H1 (cell line): Measurements from ENCODE around the gene NAAA. TPM values are rescaled to one million over a fixed set of nuclear protein-coding genes. Genes with fewer than 3 reads are reported as not detected.

Experiments used
- CTCF ChIA-PET: fragments of 300-600 bp; sonication (Branson Sonifier 250); formaldehyde crosslinking; loops from one replicate; lab custom pipeline; 2021; ENCODE audit not compliant: partially characterized antibody; lab: Charles Lee
- POLR2A ChIA-PET: fragments of 300-600 bp; sonication (Branson Sonifier 250); formaldehyde crosslinking; loops from one replicate; lab custom pipeline; 2021; ENCODE audit warnings: inconsistent platforms; ENCODE audit not compliant: partially characterized antibody; lab: Charles Lee
- DNase-seq, 2 experiments: peaks; one replicate each; pipeline versions ENCODE4 v3.0.0 to v3.0.0-alpha.2; 2010 to 2022; ENCODE audit warnings: low spot score in 2 of 2, low read depth in 1 of 2, mixed read lengths in 1 of 2
- FAIRE-seq: peaks from 2 replicates; lab custom pipeline; 2011; peaks lifted over from hg19 to GRCh38; lab: Jason Lieb, UNC
- H2AFZ ChIP-seq: 2 replicates; pipeline ENCODE4 v1.8.1; 2012; ENCODE audit warnings: low read length, inconsistent platforms
- H2AK5ac ChIP-seq: 2 replicates; pipeline ENCODE4 v1.6.1; 2013; ENCODE audit warnings: low read depth, low read length
- H2BK120ac ChIP-seq: replicated peaks from 2 replicates; pipeline ENCODE3; 2013; ENCODE audit warnings: low read depth, low read length, inconsistent platforms
- H2BK12ac ChIP-seq: 2 replicates; pipeline ENCODE4 v1.6.1; 2013; ENCODE audit warnings: low read depth, low read length
- H2BK15ac ChIP-seq: 2 replicates; pipeline ENCODE4 v1.6.1; 2013; ENCODE audit warnings: low read length
- H2BK20ac ChIP-seq: 2 replicates; pipeline ENCODE4 v1.6.1; 2013; ENCODE audit warnings: low read length
- H2BK5ac ChIP-seq: 2 replicates; pipeline ENCODE4 v1.6.1; 2013; ENCODE audit warnings: low read depth, low read length
- H3K14ac ChIP-seq: 2 replicates; pipeline ENCODE4 v1.6.1; 2013; ENCODE audit warnings: inconsistent platforms; ENCODE audit not compliant: insufficient read length
- H3K18ac ChIP-seq: 2 replicates; pipeline ENCODE4 v1.6.1; 2013; ENCODE audit warnings: low read length; ENCODE audit errors: extremely low read depth
- H3K23ac ChIP-seq: 2 replicates; pipeline ENCODE4 v1.6.1; 2013; ENCODE audit warnings: inconsistent platforms; ENCODE audit not compliant: insufficient read length
- H3K23me2 ChIP-seq: 2 replicates; pipeline ENCODE4 v1.6.1; 2013; ENCODE audit warnings: low read depth, low read length
- H3K27ac ChIP-seq: 2 replicates; pipeline ENCODE4 v1.6.1; 2011; ENCODE audit warnings: low read depth, low read length, inconsistent platforms
- H3K27me3 ChIP-seq, 4 experiments: replicated peaks in 1 of 4; 1 replicate in 1 of 4; 2 replicates in 3 of 4; pipeline versions ENCODE4 v1.6.1 to v1.8.1; 2011 to 2013; ENCODE audit warnings: low read length in 3 of 4, mild to moderate bottlenecking in 3 of 4, inconsistent platforms in 2 of 4, mixed read lengths in 2 of 4, moderate library complexity in 1 of 4; ENCODE audit not compliant: control insufficient read depth in 3 of 4, insufficient read depth in 3 of 4; ENCODE audit errors: extremely low read depth in 1 of 4
- H3K36me3 ChIP-seq, 4 experiments: 2 replicates each; pipeline versions ENCODE4 v1.6.1 to v1.8.1; 2011 to 2013; ENCODE audit warnings: mild to moderate bottlenecking in 4 of 4, low read length in 3 of 4, moderate library complexity in 2 of 4, control low read depth in 1 of 4, inconsistent platforms in 1 of 4; ENCODE audit not compliant: insufficient read depth in 4 of 4, control insufficient read depth in 2 of 4
- H3K4ac ChIP-seq: replicated peaks from 2 replicates; pipeline ENCODE3; 2013; ENCODE audit warnings: low read length, low read depth, mixed read lengths, inconsistent platforms; ENCODE audit not compliant: insufficient read length
- H3K4me1 ChIP-seq, 4 experiments: replicated peaks in 1 of 4; 1 replicate in 1 of 4; 2 replicates in 3 of 4; pipeline versions ENCODE4 v1.6.1 to v1.8.1; 2011 to 2013; ENCODE audit warnings: low read length in 3 of 4, inconsistent platforms in 2 of 4, mixed read lengths in 1 of 4; ENCODE audit not compliant: insufficient read depth in 4 of 4, control insufficient read depth in 3 of 4
- H3K4me2 ChIP-seq, 2 experiments: 2 replicates each; pipeline versions ENCODE4 v1.6.1 to v1.8.1; 2011 to 2013; ENCODE audit warnings: low read depth in 2 of 2, low read length in 2 of 2, control low read depth in 1 of 2, inconsistent platforms in 1 of 2, mild to moderate bottlenecking in 1 of 2; ENCODE audit not compliant: insufficient read depth in 1 of 2
- H3K4me3 ChIP-seq, 4 experiments: fragments of 200-600, 300-600 bp in 1 of 4; sonication (generic), shearing (Covaris generic), sonication (Bioruptor Twin) in 1 of 4; 2 replicates each; pipeline versions ENCODE4 v1.5.1 to v1.8.1; 2011 to 2016; ENCODE audit warnings: low read length in 4 of 4, low read depth in 3 of 4, control low read depth in 2 of 4, inconsistent platforms in 2 of 4, mild to moderate bottlenecking in 2 of 4, mixed read lengths in 1 of 4, moderate library complexity in 1 of 4; ENCODE audit not compliant: insufficient read depth in 2 of 4; ENCODE audit errors: extremely low read depth in 1 of 4
- H3K56ac ChIP-seq: replicated peaks from 2 replicates; pipeline ENCODE3; 2013; ENCODE audit warnings: low read depth, mild to moderate bottlenecking, mixed read lengths, low read length, inconsistent platforms; ENCODE audit not compliant: insufficient read length
- H3K79me1 ChIP-seq: 2 replicates; pipeline ENCODE4 v1.6.1; 2013; ENCODE audit warnings: low read depth, low read length, control low read depth
- H3K79me2 ChIP-seq, 2 experiments: 2 replicates each; pipeline versions ENCODE4 v1.6.1 to v1.8.1; 2012 to 2013; ENCODE audit warnings: low read length in 2 of 2, mild to moderate bottlenecking in 2 of 2, inconsistent platforms in 1 of 2; ENCODE audit not compliant: insufficient read depth in 2 of 2, control insufficient read depth in 1 of 2
- H3K9ac ChIP-seq, 4 experiments: replicated peaks in 1 of 4; 1 replicate in 1 of 4; 2 replicates in 3 of 4; pipeline versions ENCODE4 v1.6.1 to v1.8.1; 2011 to 2013; ENCODE audit warnings: low read depth in 3 of 4, low read length in 3 of 4, control low read depth in 2 of 4, mild to moderate bottlenecking in 2 of 4, moderate library complexity in 2 of 4, inconsistent platforms in 1 of 4; ENCODE audit errors: extremely low read depth in 1 of 4
- H3K9me3 ChIP-seq, 2 experiments: 2 replicates each; pipeline versions ENCODE4 v1.6.1 to v1.8.1; 2012 to 2013; ENCODE audit warnings: mild to moderate bottlenecking in 2 of 2, moderate library complexity in 2 of 2, control low read depth in 1 of 2, inconsistent platforms in 1 of 2, low read depth in 1 of 2, low read length in 1 of 2, mixed read lengths in 1 of 2; ENCODE audit not compliant: insufficient read depth in 2 of 2
- H4K20me1 ChIP-seq, 2 experiments: replicated peaks in 1 of 2; 2 replicates each; pipeline versions ENCODE3 to v1.8.1; 2011 to 2013; ENCODE audit warnings: inconsistent platforms in 2 of 2, low read length in 2 of 2, mild to moderate bottlenecking in 1 of 2; ENCODE audit not compliant: insufficient read depth in 2 of 2, control insufficient read depth in 1 of 2
- H4K5ac ChIP-seq: 2 replicates; pipeline ENCODE4 v1.6.1; 2013; ENCODE audit warnings: low read length, low read depth, mixed read lengths, inconsistent platforms; ENCODE audit not compliant: insufficient read length
- H4K8ac ChIP-seq: 2 replicates; pipeline ENCODE4 v1.8.0; 2013; ENCODE audit warnings: mild to moderate bottlenecking, moderate library complexity, low read length, inconsistent platforms; ENCODE audit not compliant: insufficient read depth; ENCODE audit errors: extremely low read depth
- H4K91ac ChIP-seq: replicated peaks from 2 replicates; pipeline ENCODE3; 2013; ENCODE audit warnings: low read length, mixed read lengths, inconsistent platforms; ENCODE audit not compliant: insufficient read length
- BACH1 ChIP-seq: IDR thresholded peaks from 2 replicates; pipeline ENCODE4 v1.6.1; 2012; ENCODE audit warnings: low read length, improper control_type of control experiment
- WGBS, 2 experiments: shearing (Covaris generic) in 1 of 2; methylation state at CpG; one replicate each; pipeline versions ENCODE4 v1.1.6 to v1.1.7; 2013 to 2015; ENCODE audit warnings: low lambda C conversion rate in 2 of 2, mixed read lengths in 2 of 2, inconsistent platforms in 1 of 2, low coverage in 1 of 2, missing lambda C conversion rate in 1 of 2; ENCODE audit not compliant: insufficient replicate concordance in 2 of 2, insufficient coverage in 1 of 2, insufficient read length in 1 of 2; ENCODE audit errors: extremely low coverage in 1 of 2, missing lambda C conversion rate in 1 of 2; 5-methylcytosine and 5-hydroxymethylcytosine counted together
- polyA plus RNA-seq, 7 experiments: library from polyadenylated mRNA; depleted of rRNA in 3 of 7; stranded (reverse) in 5 of 7; unstranded in 2 of 7; fragments of >200 nt in 5 of 7; fragments of 200-250 nt in 2 of 7; gene quantifications; 1 replicate in 5 of 7; 2 replicates in 1 of 7; 4 replicates in 1 of 7; pipeline versions ENCODE4 v1.2.1 to v1.2.3, GENCODE V29; 2011 to 2013; ENCODE audit warnings: missing spikeins in 2 of 7, mixed read lengths in 2 of 7
- total RNA-seq: library from RNA; stranded (reverse); fragmentation: NEBNext Ultra II Directional; extraction: Animal tissue kit (Norgen Biotek cat#: 25700); gene quantifications from 2 replicates; pipeline ENCODE4 v1.2.1, GENCODE V29; 2021

The NAAA gene
- total and polyA plus RNA-seq, 2 of the 8 experiments (the other 6 are each of a cell fraction or from before 2014, with no cell fraction given) = 9.4 to 12.5 TPM

- H4K91ac ChIP-seq = no peak overlapping the region
- no peak overlapping the region for H3K56ac ChIP-seq
- H3K4ac ChIP-seq = no peak overlapping the region
- no peaks in the 10 kb centered on the region for H4K20me1 ChIP-seq
- no peaks in the 10 kb centered on the region for H3K9me3 ChIP-seq
- no peak overlapping the region for H2BK20ac ChIP-seq
- no peaks in the 10 kb centered on the region for H3K27me3 ChIP-seq
- TF ChIP-seq BACH1 = no peak
- no peak overlapping the region for H3K27ac ChIP-seq
- WGBS, 2 experiments = 95% methylated on average over 1 of the region's 1 CpG; no CpG with 5 or more reads in 1 of the 2 experiments
- H2BK120ac ChIP-seq = no peak overlapping the region
- H3K79me2 ChIP-seq = no peaks in the 10 kb centered on the region
- H3K18ac ChIP-seq = no peak overlapping the region
- no peak overlapping the region for H2BK5ac ChIP-seq
- CTCF ChIA-PET = interaction anchor here (0.8 to 1.3 kb wide), 2 partner anchors 9 to 29 kb away, joined by 3 read pairs; no protein-coding TSS in a partner anchor
- no peak overlapping the region for H2BK12ac ChIP-seq
- no peak overlapping the region for H3K23ac ChIP-seq
- H4K8ac ChIP-seq = no peak overlapping the region
- H2AK5ac ChIP-seq = no peak overlapping the region
- no peaks in the 10 kb centered on the region for H3K23me2 ChIP-seq
- H2AFZ ChIP-seq = no peak overlapping the region
- peaks cover 0 to 5% (median under 1%) of the 10 kb centered on the region in 4 experiments; a peak in 3 of 7 replicates for H3K4me1 ChIP-seq
- H4K5ac ChIP-seq = no peak overlapping the region
- no peak overlapping the region for H3K9ac ChIP-seq
- no peak overlapping the region for H3K4me2 ChIP-seq
- H2BK15ac ChIP-seq = no peak overlapping the region
- H3K14ac ChIP-seq = no peak overlapping the region
- no peak overlapping the region for H3K4me3 ChIP-seq
- DNase-seq (no peak), FAIRE-seq (no peak)
- no peaks in the 10 kb centered on the region for H3K79me1 ChIP-seq
- H3K36me3 ChIP-seq = 0 out of 8 replicates have a peak, but pooled peaks cover 0 to 4% (median 0%) of the 10 kb centered on the region in 4 experiments
- POLR2A ChIA-PET = no interaction called here
Observed at GRCh38 chr4:75922588-75922987, 18.2 kb downstream of the NAAA start.
